GM13976 (cell line): ENCODE measurements around the gene TNIP1.

Experiments
- DNase-seq: peaks from one replicate; pipeline ENCODE4 v3.0.0; 2012; ENCODE audit warnings: low spot score
- CTCF ChIP-seq: IDR thresholded peaks from 2 replicates; pipeline ENCODE4 v1.5.1; 2012; ENCODE audit warnings: borderline replicate concordance, mild to moderate bottlenecking; ENCODE audit not compliant: insufficient read depth; ENCODE audit errors: extremely low read depth, missing control alignments, control extremely low read depth
- in situ Hi-C: fragments of 300-500 bp; cut with MboI; formaldehyde crosslinking; loops from one replicate; pipeline ENCODE4 v1.12.0; 2022; ENCODE audit warnings: low sequenced_read_pairs, mixed read lengths, inconsistent platforms; ENCODE audit not compliant: unreplicated experiment

TNIP1 gene

GRCh38 chr5:151033217-151033934, 47.5 kb downstream of the TNIP1 start:
- TF ChIP-seq CTCF = no peak
- in situ Hi-C loops = no loop called here
- no peak for DNase-seq

- TF ChIP-seq CTCF = no peak
- in situ Hi-C loops = no loop called here
- DNase-seq = no peak
These were observed 49.3 kb downstream of the TNIP1 start for GRCh38 chr5:151031554-151031953.

GRCh38 chr5:151030379-151030778, 50.5 kb downstream of the TNIP1 start:
- no peak for DNase-seq
- in situ Hi-C loops = no loop called here
- no peak for TF ChIP-seq CTCF

GRCh38 chr5:151030056-151030336, 50.8 kb downstream of the TNIP1 start:
- in situ Hi-C loops = no loop called here
- TF ChIP-seq CTCF = no peak
- DNase-seq = no peak

- TF ChIP-seq CTCF = no peak
- no peak for DNase-seq
- in situ Hi-C loops = no loop called here
These were observed 51.4 kb downstream of the TNIP1 start for GRCh38 chr5:151029179-151030055.

GRCh38 chr5:151028717-151029116, 52.1 kb downstream of the TNIP1 start:
- in situ Hi-C loops = no loop called here
- no peak for TF ChIP-seq CTCF
- no peak for DNase-seq
